SK-N-SH (cell line): ENCODE results near the gene NPFF. TPM values are rescaled to one million over a fixed set of nuclear protein-coding genes. Genes with fewer than 3 reads are reported as not detected.
A peak's percentile ranks its signal among the peaks of the same experiment; 100 is the strongest.

Source experiments
- CTCF ChIA-PET: fragments of 300-600, 350-600 bp; formaldehyde crosslinking; extraction: SDS; loops from one replicate; lab custom pipeline; 2021; lab: Yijun Ruan, JAX
- POLR2A ChIA-PET: fragments of 350-600 bp; sonication (Branson Sonifier 250); formaldehyde crosslinking; extraction: SDS; loops from one replicate; lab custom pipeline; 2020; ENCODE audit warnings: antibody characterized with exemption, inconsistent platforms; lab: Yijun Ruan, JAX
- DNase-seq: peaks from one replicate; pipeline ENCODE4 v3.0.0; 2012
- H2AFZ ChIP-seq: fragments of 200-600 bp; sonication (generic); 2 replicates; pipeline ENCODE4 v1.8.1; 2016; ENCODE audit warnings: antibody characterized with exemption, mild to moderate bottlenecking, low read depth
- H3F3A ChIP-seq: fragments of 200-600 bp; sonication (generic); replicated peaks from 2 replicates; pipeline ENCODE3; 2016; ENCODE audit warnings: antibody characterized with exemption, mild to moderate bottlenecking; ENCODE audit not compliant: insufficient read depth
- H3K27ac ChIP-seq, 2 experiments: fragments of 200-500 bp in 1 of 2; fragments of 200-600 bp in 1 of 2; sonication (Bioruptor generic) in 1 of 2; sonication (generic), shearing (Covaris generic) in 1 of 2; 2 replicates each; pipeline versions ENCODE4 v1.5.1 to v1.6.1; 2014 to 2016; ENCODE audit warnings: low read depth in 2 of 2, inconsistent platforms in 1 of 2, low read length in 1 of 2, mild to moderate bottlenecking in 1 of 2, mixed read lengths in 1 of 2
- H3K27me3 ChIP-seq: fragments of 200-600 bp; sonication (generic), shearing (Covaris generic); 2 replicates; pipeline ENCODE4 v1.6.1; 2016; ENCODE audit warnings: mixed run types; ENCODE audit not compliant: insufficient read depth
- H3K36me3 ChIP-seq, 2 experiments: fragments of 200-500 bp in 1 of 2; fragments of 200-600 bp in 1 of 2; sonication (Bioruptor generic) in 1 of 2; sonication (generic) in 1 of 2; replicated peaks in 1 of 2; 2 replicates each; pipeline versions ENCODE3 to v1.5.1; 2014 to 2016; ENCODE audit warnings: low read length in 1 of 2, mild to moderate bottlenecking in 1 of 2; ENCODE audit not compliant: insufficient read depth in 2 of 2, control insufficient read depth in 1 of 2
- H3K4me1 ChIP-seq, 2 experiments: fragments of 200-500 bp in 1 of 2; fragments of 200-600 bp in 1 of 2; sonication (Bioruptor generic) in 1 of 2; sonication (generic), shearing (Covaris generic) in 1 of 2; 2 replicates each; pipeline versions ENCODE4 v1.5.1 to v1.6.1; 2014 to 2016; ENCODE audit warnings: low read depth in 1 of 2, low read length in 1 of 2, mixed run types in 1 of 2; ENCODE audit not compliant: insufficient read depth in 2 of 2, control insufficient read depth in 1 of 2
- H3K4me2 ChIP-seq: fragments of 200-600 bp; sonication (generic), shearing (Covaris generic); 2 replicates; pipeline ENCODE4 v1.6.1; 2017; ENCODE audit warnings: mixed run types
- H3K4me3 ChIP-seq, 2 experiments: fragments of 200-500 bp in 1 of 2; fragments of 200-600 bp in 1 of 2; sonication (Bioruptor generic) in 1 of 2; sonication (generic), shearing (Covaris generic) in 1 of 2; 2 replicates each; pipeline versions ENCODE4 v1.5.1 to v1.8.1; 2014 to 2016; ENCODE audit warnings: low read depth in 2 of 2, inconsistent platforms in 1 of 2, low read length in 1 of 2, mild to moderate bottlenecking in 1 of 2, mixed read lengths in 1 of 2, moderate library complexity in 1 of 2
- H3K79me2 ChIP-seq: fragments of 200-600 bp; sonication (generic); 2 replicates; pipeline ENCODE4 v1.8.1; 2017; ENCODE audit warnings: mild to moderate bottlenecking; ENCODE audit not compliant: insufficient read depth
- H3K9ac ChIP-seq: fragments of 200-600 bp; sonication (generic); 2 replicates; pipeline ENCODE4 v1.6.1; 2017; ENCODE audit warnings: mixed run types
- H3K9me2 ChIP-seq: fragments of 200-600 bp; sonication (generic); 2 replicates; pipeline ENCODE4 v1.6.1; 2017; ENCODE audit warnings: mixed run types
- H3K9me3 ChIP-seq: fragments of 200-600 bp; sonication (generic); 2 replicates; pipeline ENCODE4 v1.6.1; 2017; ENCODE audit warnings: mixed run types, mild to moderate bottlenecking, moderate library complexity
- H4K20me1 ChIP-seq: fragments of 200-600 bp; sonication (generic); 2 replicates; pipeline ENCODE4 v1.6.1; 2017; ENCODE audit warnings: mild to moderate bottlenecking, mixed run types; ENCODE audit not compliant: insufficient read depth
- CHD2 ChIP-seq: fragments of 150-350 bp; IDR thresholded peaks from 2 replicates; pipeline ENCODE4 v1.6.1; 2018; ENCODE audit warnings: low read length; ENCODE audit not compliant: partially characterized antibody
- EP300 ChIP-seq, 2 experiments: IDR thresholded peaks; 2 replicates each; pipeline versions ENCODE4 v1.4.0 to v1.6.1; 2012; ENCODE audit warnings: borderline replicate concordance in 1 of 2, low read depth in 1 of 2, low read length in 1 of 2
- FOSL2 ChIP-seq: IDR thresholded peaks from 2 replicates; pipeline ENCODE4 v1.4.0; 2012; ENCODE audit warnings: low read depth, mild to moderate bottlenecking, moderate library complexity, borderline replicate concordance
- FOXJ3 ChIP-seq: sonication (generic); formaldehyde crosslinking; IDR thresholded peaks from 2 replicates; pipeline ENCODE4 v1.5.1; 2020; ENCODE audit warnings: mild to moderate bottlenecking, missing genetic modification reagents
- FOXM1 ChIP-seq: IDR thresholded peaks from 2 replicates; pipeline ENCODE4 v1.4.0; 2012; ENCODE audit warnings: low read depth, mild to moderate bottlenecking
- IRF3 ChIP-seq: fragments of 150-350 bp; IDR thresholded peaks from 2 replicates; pipeline ENCODE4 v1.6.1; 2016; ENCODE audit warnings: mild to moderate bottlenecking, low read depth, low read length
- JUND ChIP-seq: IDR thresholded peaks from 2 replicates; pipeline ENCODE4 v1.4.0; 2012
- MEF2A ChIP-seq: IDR thresholded peaks from 2 replicates; pipeline ENCODE4 v1.4.0; 2012; ENCODE audit warnings: low read depth, borderline replicate concordance
- NFIC ChIP-seq: IDR thresholded peaks from 2 replicates; pipeline ENCODE4 v1.4.0; 2012; ENCODE audit warnings: borderline replicate concordance
- NRF1 ChIP-seq: IDR thresholded peaks from 2 replicates; pipeline ENCODE4 v1.6.1; 2012; ENCODE audit warnings: low read depth, mild to moderate bottlenecking, low read length
- POLR2AphosphoS5 ChIP-seq: IDR thresholded peaks from 2 replicates; pipeline ENCODE4 v1.6.1; 2012; ENCODE audit warnings: low read depth, low read length
- REST ChIP-seq: IDR thresholded peaks from 2 replicates; pipeline ENCODE4 v1.6.1; 2012; ENCODE audit warnings: mild to moderate bottlenecking, low read depth, low read length, moderate library complexity
- RFX5 ChIP-seq: IDR thresholded peaks from 2 replicates; pipeline ENCODE4 v1.6.1; 2012; ENCODE audit warnings: mild to moderate bottlenecking, improper control_type of control experiment, low read length
- RXRA ChIP-seq: IDR thresholded peaks from 2 replicates; pipeline ENCODE4 v1.4.0; 2012; ENCODE audit warnings: low read depth, mild to moderate bottlenecking, borderline replicate concordance
- SIN3A ChIP-seq: IDR thresholded peaks from 2 replicates; pipeline ENCODE4 v1.6.1; 2012; ENCODE audit warnings: low read depth, mild to moderate bottlenecking, low read length, moderate library complexity, borderline replicate concordance
- SMC3 ChIP-seq: IDR thresholded peaks from 2 replicates; pipeline ENCODE4 v1.6.1; 2012; ENCODE audit warnings: low read depth, low read length, improper control_type of control experiment
- TAF1 ChIP-seq: IDR thresholded peaks from 2 replicates; pipeline ENCODE4 v1.6.1; 2012; ENCODE audit warnings: low read depth, mild to moderate bottlenecking, low read length, moderate library complexity, borderline replicate concordance
- TEAD4 ChIP-seq: IDR thresholded peaks from 2 replicates; pipeline ENCODE4 v1.4.0; 2012; ENCODE audit warnings: mild to moderate bottlenecking, borderline replicate concordance; ENCODE audit not compliant: insufficient read depth
- USF2 ChIP-seq: fragments of 150-350 bp; IDR thresholded peaks from 2 replicates; pipeline ENCODE4 v1.6.1; 2017; ENCODE audit warnings: antibody characterized with exemption, low read length, low read depth, borderline replicate concordance
- WGBS: methylation state at CpG from one replicate; pipeline ENCODE4 v1.1.6; 2017; ENCODE audit warnings: low lambda C conversion rate; 5-methylcytosine and 5-hydroxymethylcytosine counted together
- polyA plus RNA-seq, 3 experiments: library from polyadenylated mRNA; depleted of rRNA; stranded (reverse); fragments of >200 nt; gene quantifications; 2 replicates each; pipeline ENCODE4 v1.2.3, GENCODE V29; 2012
- TF ChIP-seq, protein P1 (sequence below): IDR thresholded peaks from 2 replicates; pipeline ENCODE4 v1.4.0; 2012; ENCODE audit warnings: low read depth, borderline replicate concordance

NPFF gene
- polyA plus RNA-seq, 1 of the 3 experiments (the other 2 are of a cell fraction): 0.13 TPM

DNA sequence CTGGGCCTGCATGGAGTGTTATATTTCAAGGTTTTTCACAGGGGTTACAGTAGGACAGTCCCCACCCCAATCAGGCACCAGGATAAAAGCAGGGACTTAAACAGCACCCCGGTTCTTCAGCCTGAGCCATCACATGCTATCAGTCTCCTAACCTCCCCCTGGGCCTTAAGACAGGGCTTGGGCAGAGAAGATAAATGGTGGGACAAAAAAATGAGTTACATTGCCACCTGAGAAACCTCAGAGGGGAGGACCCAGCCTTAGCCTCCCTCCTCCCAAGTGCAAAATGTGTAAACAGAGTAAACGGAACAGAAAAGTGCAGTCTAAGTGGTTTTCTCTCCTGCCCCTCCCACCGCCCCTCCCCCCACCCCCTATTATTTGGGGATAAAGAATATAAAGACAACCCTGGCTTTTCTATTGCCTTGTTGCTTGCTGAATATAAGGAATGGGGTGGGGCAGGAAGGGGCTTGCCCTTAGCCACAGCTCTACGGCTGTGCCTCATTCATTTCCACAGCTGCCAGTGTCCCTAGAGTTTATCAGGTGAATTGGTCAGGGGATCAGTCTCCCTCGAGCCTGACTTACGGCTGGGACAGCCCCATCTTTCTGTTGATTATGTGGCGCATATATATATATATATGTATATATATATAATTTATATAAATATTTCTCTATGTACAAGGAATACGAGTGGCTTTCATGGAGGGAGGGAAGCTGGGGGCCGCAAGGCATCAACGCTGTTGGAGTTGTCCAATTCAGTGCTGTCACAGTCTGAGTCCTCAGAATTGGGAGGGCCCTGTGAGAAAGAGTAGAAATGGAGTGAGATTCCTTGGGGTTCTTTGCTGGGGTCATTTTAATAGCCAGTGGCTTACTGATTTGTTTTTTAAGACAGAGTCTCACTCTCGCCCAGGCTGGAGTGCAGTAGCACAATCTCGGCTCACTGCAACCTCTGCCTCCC is 26.5 kb downstream of the NPFF start:
- Histone ChIP-seq H2AFZ (no peak overlapping the region), H3K27ac (peak overlapping the region; percentile 43 to 50; a peak in 3 of 4 replicates), H3K4me2 (no peak overlapping the region), H3K9me2 (no peaks in the 10 kb centered on the region), H3F3A (peaks cover 86% of the 10 kb centered on the region), H3K9ac (no peak overlapping the region), H3K4me3 (no peak overlapping the region), H3K9me3 (no peaks in the 10 kb centered on the region), H4K20me1 (peaks cover 77% of the 10 kb centered on the region), H3K36me3 (peaks cover 84% of the 10 kb centered on the region in 2 experiments), H3K27me3 (no peaks in the 10 kb centered on the region), H3K4me1 (peaks cover 0 to 5% of the 10 kb centered on the region in 2 experiments; a peak in 2 of 4 replicates), H3K79me2 (peaks cover 40% of the 10 kb centered on the region)
- ChIA-PET CTCF (interaction anchor here (1.0 to 3.2 kb wide), 10 partner anchors 11 to 155 kb away, joined by 3 to 25 read pairs (median 4); partner anchors contain the start of gene TARBP2), POLR2A (interaction anchor here (1.5 to 4.4 kb wide), 5 partner anchors 11 to 28 kb away, joined by 5 to 28 read pairs (median 12); partner anchors contain the start of gene TARBP2)
- no peak for DNase-seq
- 76% methylated on average over 11 of the region's 12 CpGs for WGBS
- TF ChIP-seq POLR2AphosphoS5: peak; percentile 74; the same call in 1 of the 2 replicates
- TF ChIP-seq RFX5: no peak
- TF ChIP-seq REST: no peak
- TF ChIP-seq, all 33 proteins: peak for 1

DNA sequence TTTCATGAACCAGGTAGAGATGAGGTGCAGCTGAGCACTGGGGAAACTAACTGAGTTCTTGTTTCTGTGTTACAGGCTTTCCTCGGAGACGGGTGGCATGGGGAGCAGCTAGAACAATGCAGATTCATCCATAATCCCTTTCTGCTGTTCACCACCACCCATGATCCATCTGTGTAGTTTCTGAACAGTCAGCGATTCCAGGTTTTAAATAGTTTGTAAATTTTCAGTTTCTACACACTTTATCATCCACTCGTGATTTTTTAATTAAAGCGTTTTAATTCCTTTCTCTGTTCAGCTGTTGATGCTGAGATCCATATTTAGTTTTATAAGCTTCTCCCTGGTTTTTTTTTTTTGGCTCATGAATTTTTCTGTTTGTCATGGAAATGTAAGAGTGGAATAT is 28.0 kb downstream of the NPFF start:
- peaks cover 89 to 95% of the 10 kb centered on the region in 2 experiments for H3K36me3 ChIP-seq
- peaks cover 0 to 5% of the 10 kb centered on the region in 2 experiments; a peak in 2 of 4 replicates for H3K4me1 ChIP-seq
- no peak overlapping the region for H3K4me3 ChIP-seq
- H3K79me2 ChIP-seq: peaks cover 54% of the 10 kb centered on the region
- no peak overlapping the region for H3K9ac ChIP-seq
- DNase-seq: no peak
- H3K4me2 ChIP-seq: no peak overlapping the region
- WGBS: 88% methylated on average over 5 of the region's 5 CpGs
- peaks cover 92% of the 10 kb centered on the region for H4K20me1 ChIP-seq
- peak overlapping the region; percentile 39 to 46 for H3K27ac ChIP-seq
- ChIA-PET CTCF (interaction anchor here (0.8 to 1.8 kb wide), 5 partner anchors 9 to 154 kb away, joined by 3 to 6 read pairs (median 3); no protein-coding TSS in a partner anchor), POLR2A (no interaction called here)
- H3F3A ChIP-seq: peaks cover 97% of the 10 kb centered on the region
- no peaks in the 10 kb centered on the region for H3K27me3 ChIP-seq
- H3K9me3 ChIP-seq: no peaks in the 10 kb centered on the region
- H2AFZ ChIP-seq: no peak overlapping the region
- no peaks in the 10 kb centered on the region for H3K9me2 ChIP-seq
- TF ChIP-seq SIN3A (no peak), USF2 (no peak), NRF1 (no peak), SMC3 (no peak), RXRA (no peak), FOXM1 (no peak), MEF2A (no peak), FOSL2 (no peak), FOXJ3 (CRISPR knock-in tag) (no peak), TAF1 (no peak), NFIC (no peak), IRF3 (no peak), CHD2 (no peak), TEAD4 (no peak), JUND (no peak), EP300 (IDR thresholded peaks at IDR 0.05; ENCODE audit: borderline replicate concordance in 1 of 2, low read depth in 1 of 2, low read length in 1 of 2) (no peak)
- TF ChIP-seq, protein P1, sequence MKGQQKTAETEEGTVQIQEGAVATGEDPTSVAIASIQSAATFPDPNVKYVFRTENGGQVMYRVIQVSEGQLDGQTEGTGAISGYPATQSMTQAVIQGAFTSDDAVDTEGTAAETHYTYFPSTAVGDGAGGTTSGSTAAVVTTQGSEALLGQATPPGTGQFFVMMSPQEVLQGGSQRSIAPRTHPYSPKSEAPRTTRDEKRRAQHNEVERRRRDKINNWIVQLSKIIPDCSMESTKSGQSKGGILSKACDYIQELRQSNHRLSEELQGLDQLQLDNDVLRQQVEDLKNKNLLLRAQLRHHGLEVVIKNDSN: no peak
